Activated naive CD4-positive, alpha-beta T cell treated with anti-CD3 and anti-CD28 coated beads, Interleukin-2, amount 50 U/mL, for 16 hours (primary cell): ENCODE measurements around the gene TRIM29.

Experiments used
- DNase-seq: peaks from one replicate; pipeline ENCODE4 v3.0.0-alpha.2; 2020

The TRIM29 gene

DNA sequence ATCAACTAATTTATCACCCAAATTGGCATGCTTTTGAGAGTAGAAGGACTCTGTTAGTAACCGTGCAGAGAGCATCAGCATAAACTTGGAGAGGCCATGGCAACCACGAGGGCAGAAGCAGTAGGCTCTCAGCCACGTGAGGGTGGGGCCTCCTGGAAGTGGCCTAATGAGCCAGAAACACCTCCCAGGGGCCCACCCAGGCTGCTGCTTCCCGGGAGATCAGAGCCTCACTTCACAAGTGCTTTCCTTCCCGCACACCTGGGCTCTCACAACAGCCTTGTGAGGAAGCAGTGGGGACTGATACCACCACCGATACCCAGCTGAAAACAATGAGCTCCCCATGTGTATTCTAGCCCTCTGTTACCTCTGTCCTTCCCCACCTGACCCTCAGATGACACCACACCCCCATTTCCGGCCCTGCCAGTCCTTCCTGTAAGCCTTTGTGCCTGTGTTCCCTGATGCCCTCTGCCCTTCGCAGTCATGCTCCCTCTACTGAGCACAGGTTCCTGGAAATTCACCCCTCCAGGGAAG lies 17.0 kb downstream of the TRIM29 start:
- DNase-seq = no peak

DNA sequence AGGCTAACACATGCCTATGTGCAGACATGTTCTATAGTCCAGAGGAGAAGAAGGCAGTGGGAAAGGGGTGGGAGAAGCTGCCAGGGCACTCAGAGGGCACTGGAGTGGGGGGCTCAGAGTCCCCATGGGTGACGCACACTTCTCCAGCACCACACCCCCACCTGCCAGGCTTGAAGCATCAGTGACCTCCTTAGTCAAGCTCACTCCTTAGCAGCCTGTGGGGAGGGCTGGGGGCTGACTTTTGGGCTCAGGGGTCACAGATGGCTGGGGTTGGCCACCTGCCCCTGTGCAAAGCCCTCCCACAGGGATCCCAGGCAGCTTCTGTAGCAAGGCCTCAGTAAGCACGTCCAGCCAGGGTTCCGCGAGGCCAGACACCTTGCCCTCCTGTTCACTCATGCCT lies 18.8 kb downstream of the TRIM29 start:
- no peak for DNase-seq

DNA sequence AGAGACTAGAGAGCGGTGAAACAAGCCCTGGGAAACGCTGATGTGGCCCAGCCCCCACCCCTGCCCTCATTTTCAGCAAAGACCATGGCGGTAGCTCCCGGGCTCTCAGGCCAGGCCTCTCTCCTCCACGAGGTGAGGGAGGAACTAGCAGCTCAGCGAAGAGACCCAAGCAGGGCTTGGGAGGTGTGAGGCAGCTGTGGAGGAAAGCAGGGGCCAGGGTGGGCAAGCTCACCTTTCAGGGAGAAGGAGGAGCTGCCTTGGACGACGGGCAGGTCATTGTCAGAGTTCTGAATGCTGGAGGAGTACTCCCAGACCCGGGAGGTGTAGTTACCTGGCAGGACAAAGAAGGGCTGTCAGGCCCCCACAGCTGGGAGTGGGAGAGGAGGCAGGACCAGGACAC lies 19.9 kb downstream of the TRIM29 start:
- DNase-seq = no peak

DNA sequence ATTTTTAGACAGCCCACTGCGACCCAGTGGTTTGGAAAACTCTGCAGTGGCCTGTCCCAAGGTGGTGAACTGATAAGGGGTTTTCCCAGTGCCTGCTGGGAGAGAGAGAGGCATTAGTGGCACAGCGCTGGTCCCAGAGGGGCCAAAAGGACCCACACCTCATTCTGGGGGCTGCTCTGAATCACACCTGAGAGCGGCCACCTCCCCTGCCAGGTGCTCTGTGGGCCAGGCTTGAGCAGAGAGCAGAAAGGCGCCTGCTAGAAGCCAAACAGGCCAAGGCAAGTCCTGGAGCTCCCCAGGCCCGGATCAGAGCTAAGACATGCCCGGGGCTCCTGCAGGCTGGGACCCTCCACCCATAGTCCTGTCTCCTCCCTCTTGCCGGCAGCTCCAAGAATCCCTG lies 20.9 kb downstream of the TRIM29 start:
- DNase-seq = no peak

DNA sequence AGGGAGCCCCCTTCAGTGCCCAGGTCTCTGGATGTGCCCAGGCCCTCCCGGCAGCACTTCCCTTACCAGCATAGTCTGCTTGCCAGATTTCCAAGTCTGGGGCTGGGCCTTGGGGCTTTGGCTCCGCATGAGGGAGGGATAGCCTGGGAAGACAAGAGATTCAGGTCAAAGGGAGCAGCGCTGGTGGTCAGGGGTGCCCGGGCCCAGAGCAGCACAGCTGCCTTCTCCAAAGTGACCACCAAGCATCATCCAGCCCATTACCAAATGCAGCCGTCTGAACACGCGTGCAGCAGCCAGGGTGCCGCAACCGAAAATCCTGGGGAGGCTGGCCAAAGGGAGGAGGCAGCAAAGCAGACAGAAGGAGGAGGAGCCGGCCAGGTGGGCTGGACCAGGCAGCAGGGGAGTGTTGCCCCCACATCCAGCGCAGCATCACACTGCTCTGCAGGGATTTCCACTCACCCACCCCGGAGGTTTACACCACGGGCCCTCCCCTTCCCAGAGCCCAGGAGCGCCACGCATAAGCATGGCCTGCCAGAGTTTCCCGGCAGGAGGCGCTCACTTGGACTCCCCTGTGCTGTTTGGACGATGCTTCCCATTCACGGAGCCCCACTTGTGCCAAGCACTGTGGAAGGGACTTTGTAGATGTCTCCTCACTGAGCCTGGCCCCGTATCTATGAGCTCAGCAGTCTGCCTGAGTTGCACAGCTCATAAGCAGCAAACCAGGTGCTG lies 22.5 kb downstream of the TRIM29 start:
- no peak for DNase-seq

DNA sequence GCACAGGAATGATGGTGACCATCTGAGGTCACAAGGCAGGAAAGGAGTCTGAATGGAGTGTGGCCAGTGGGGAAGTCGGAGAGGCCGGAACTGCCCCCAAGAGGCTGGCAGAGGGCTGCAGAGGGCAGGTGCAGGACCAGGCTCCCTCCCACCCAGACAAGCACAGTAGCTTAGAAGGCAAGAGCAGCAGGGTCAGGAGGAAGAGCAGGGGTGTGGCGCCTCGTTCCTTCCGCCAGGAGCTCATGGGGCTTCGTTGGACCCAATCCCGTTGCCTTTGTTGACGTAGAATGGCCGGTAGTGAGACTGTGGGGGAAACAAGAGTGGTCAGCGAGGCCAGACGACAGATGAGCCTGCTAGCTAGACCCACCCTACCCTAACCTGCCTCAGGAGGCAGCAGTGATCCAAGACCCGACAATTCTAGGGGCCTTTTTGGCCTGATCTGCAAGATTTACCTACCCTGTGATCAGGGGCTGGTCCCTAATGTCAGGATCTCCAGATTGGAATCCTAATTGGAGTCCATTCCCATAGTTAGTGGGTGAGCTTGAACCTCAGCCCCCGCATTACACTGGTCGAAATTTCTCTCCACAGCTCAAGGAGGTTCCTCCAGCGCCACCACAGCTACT lies 25.6 kb downstream of the TRIM29 start:
- no peak for DNase-seq

DNA sequence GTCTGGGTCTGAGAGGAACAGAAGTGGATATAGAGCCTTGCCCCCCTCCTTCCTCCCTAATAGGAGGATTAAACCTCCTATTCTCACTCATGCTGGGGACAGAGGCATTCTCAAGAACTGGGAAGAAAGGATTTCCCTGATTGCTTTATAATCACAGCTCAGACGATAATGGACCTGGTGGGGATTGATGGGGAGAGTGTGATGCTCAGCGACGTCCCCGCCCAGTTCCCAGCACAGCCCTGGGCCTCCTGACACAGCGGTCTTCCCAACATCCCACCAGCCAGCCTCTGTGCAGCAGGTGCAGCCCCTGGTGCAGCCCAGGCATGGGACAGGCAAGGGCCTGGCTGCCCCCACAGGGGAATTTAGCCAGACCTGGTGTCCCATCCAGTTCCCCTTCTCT lies 28.4 kb downstream of the TRIM29 start:
- no peak for DNase-seq

DNA sequence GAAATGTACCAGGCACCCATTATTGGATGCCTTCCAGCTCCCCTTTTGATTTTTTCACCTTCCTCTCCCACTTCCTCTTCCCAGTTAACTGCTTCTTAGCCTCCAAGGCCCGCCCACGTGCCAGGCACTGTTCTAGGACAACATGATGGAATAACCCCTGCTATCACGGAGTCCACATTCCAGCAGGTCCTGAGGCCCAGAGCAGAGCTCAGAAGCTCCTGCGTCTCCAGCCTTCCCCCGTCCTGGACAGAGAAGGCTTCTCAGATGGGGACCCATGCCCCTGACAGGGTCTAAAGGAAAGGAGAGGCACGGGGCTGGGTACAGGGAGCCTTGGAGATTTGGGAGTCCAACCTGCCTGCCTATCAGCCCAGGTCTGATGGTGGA lies 29.1 kb downstream of the TRIM29 start:
- no peak for DNase-seq

DNA sequence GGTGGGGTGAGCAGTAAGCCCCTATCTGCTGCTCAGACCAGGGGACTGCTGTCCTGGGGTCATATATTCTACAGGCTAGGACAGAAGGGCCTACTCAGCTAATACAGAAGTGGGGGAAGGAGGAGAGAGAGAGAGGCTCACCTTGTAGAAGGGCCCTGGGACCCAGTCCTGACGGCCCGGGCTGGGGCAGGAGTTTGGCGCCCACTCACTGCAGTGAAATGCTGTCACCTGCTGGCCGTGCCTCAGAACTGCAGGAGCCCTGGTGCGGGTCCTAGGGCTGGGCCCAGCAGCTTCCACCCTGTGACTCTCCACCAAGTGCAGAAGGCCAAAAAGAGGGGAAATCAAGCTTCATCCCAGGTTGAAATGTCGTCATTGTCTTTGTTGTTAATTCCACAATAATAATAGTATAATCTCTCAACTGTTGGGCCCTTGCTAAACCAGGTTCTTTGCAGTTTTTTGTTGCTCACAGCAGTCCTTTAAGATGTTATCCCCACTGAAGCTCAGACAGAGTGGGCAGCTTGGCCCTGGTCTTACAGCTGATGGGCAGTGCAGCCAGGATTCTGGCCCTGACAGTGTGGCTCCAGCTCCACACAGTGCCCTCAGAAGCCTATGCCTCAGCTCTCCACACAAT lies 29.6 kb downstream of the TRIM29 start:
- peak; percentile 63 for DNase-seq

DNA sequence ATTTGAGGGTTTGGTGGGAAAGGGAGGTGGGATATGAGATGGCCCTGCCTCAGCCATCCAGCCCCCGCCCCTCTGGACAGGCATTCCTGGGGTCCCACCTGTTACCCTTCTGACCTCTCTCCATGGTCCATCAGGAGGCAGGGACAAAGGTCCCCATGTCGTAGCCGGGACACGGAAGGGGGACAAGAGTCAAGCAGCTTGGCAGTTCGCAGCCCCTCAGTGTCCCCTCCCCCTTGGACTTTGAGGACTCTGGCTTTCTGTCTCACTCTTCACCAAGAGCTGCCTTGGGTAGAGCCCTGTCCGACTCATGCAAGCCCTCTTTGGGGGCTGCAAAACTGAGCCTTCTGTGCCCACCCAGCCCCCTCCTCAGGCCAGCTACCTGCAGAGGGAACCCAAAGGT lies 30.2 kb downstream of the TRIM29 start:
- DNase-seq = no peak

DNA sequence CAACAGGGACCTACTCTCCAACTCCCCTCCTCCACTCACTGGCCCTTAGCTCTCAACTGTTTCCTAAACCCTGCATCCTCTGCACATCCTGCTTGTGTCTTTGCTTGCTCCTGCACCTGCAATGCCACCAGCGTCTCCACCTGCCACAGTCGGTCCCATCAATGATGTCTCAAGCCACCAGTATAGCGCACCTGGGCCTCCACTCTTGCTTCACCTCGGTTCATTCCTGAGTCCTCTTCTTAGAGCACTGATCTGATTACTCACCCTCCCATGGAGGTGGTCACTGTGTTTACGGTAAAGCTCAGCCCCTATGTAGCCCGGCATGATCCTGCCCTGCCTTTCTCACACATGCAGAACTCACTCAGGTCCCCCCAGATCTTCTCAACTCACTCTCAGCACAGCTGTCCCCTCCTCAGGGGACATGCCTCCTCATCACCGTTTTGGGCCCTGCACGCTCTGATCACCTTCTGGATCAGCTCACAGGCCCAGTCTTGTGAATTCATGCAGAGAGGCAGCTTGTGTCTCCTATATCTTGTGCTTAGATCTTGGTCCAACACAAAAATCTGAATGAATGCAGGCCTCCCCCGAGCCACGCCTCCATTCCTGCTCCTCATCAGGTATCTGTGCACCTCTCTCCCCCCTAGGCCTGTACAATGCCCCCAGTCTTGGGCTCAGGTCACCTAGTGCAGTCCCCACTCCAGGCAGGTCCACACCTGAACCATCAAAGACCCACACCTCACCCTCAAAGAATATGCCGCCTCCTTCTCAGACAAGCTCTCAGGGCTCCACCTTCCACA lies 31.4 kb downstream of the TRIM29 start:
- DNase-seq = no peak

DNA sequence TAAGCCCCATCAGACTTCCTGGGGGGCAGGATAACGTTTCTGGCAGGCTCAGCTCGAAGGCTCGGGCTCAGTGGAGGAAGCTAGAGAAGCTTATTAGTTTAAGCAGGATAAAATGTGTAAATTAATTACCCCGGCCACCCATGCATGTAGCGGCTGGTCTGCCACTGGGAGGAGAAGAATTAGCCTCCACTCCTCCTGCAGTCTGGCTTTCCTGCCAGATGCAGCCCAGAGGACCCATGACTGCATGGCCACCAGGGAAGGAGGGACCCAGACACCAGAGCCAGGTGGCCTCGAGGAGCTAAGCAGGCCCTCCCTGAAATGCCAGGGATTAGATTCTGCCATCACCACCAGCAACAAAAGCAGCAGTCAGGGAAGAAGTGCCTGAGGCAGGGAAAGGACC lies 32.3 kb downstream of the TRIM29 start:
- DNase-seq = no peak

DNA sequence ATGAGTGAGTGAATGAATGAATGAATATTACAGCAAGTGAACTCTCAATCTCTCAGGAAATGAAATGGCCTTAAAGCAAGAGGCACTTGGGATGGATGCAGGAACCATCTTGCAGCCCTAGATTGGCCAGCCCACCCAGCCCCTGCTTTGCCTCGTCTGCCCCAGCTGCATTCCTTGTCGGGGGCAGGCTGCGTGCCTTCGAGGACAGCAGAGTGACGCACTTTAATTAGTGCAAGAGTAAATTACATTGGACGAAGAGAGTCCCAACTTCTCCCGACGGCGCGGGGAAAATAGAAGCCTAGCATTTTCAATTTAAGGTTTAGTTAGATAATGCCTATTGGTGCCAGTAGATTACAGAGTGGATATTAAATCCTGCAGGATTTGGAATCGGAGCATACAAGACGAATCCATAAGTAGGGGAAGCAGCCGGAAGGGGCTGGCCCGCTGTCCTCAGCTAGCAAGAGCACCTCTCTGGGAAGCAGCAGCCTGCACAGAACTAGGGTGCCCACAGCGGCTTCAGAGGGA lies 33.8 kb downstream of the TRIM29 start:
- DNase-seq = no peak

DNA sequence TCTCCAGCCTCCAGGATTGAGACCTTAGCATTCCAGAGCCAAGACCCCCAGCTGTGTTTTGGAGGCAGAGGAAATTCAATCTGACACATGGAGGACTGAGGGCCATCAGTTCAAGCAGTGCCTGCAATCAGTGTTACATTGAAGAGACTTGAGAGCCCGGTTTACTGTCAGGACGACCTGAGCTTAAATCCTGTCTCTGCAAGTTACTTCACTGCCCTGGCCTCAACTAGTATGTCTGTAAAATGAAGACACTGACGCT lies 35.1 kb downstream of the TRIM29 start:
- DNase-seq = no peak

DNA sequence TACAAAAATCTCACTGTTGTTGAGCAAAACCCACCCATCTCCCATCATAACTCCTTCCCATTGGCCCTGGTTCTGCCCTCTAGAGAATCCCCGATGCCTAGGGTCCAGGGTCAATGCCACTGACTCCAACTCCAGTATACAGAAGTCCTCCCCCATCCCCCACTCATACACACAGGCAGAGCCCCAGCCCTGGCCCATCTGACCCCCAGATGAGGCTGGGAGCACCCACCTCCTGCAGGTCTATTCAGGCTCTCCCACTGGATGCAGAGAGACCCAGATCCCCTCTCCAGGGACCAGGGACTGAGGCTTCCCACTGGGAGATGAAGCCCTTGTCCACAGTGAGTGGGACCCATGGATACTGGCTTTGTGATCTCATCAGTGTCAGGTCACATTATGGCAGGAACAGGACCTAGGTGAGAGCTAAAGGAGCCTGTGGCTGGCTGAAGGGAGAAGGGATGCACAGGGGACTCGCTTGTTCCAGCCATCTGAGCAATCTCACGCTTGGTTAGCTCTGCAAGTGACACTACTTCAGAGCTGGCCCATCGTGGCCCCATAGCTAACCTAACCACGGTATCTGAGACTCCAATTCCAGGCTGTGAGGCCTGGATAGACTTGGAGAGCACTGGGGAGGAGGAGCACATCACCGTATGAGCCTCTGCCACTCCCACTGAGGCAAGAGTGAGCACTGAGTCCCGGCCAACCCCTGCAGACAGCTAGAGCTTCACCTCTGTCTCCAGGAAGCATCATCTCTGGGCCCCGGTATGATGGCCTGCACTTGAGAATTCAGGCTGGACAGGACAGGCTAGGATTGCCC lies 35.7 kb downstream of the TRIM29 start:
- no peak for DNase-seq

DNA sequence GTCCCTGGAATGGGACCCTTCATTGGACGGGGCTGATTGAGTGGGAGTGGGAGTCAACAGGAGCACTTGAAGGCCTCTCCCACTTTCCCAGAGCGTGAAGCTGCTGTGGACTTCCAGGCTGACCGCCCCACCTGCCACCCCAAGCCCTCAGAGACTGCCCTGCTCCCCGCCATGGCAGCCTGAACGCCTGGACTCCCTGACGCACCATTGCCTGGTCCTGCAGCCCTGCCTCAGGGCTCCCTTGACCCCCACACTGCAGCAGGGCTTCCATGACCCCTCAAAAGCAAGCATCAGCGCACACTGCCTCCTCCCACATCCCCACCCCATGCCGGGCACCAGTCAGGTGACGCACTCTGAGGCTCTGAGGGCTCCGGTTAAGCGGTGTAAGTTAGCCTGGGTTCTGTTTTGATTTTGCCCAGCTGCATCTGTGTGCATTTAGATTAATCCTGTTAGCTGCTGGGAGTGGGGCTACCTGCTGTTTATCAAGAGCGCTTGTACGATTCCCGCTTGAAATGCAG lies 39.4 kb downstream of the TRIM29 start:
- no peak for DNase-seq

DNA sequence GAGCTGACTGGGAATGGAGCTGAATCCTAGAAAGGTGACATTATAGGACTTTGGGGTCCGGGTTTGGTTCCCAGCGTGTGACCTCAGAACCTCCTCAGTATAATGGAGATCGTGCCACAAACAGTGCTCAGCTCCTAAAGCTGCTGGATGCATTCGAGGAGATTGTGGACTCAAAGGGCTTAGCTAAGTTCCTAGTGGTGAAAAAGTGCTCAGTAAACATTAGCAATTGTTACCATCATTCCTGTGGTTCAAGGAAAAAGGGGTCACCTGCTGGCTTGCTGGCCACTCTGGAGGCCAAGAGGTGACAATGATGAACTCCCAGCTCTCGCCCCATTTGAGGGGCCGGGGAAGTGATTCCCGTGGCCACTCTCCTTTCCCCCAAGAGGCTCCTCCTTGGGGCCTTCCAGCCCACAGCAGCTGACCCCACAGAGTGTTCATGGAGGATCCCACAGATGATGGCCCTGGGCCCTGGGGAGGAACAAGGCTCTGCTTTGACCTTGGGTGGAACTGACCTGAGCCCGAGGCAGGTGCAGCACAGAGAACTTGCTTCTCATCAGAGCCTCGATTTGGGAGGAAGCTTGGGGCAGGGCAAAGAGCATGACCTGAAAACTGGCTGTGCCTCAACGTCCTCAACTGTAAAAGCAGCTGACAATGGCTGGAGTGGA lies 40.1 kb downstream of the TRIM29 start:
- no peak for DNase-seq

DNA sequence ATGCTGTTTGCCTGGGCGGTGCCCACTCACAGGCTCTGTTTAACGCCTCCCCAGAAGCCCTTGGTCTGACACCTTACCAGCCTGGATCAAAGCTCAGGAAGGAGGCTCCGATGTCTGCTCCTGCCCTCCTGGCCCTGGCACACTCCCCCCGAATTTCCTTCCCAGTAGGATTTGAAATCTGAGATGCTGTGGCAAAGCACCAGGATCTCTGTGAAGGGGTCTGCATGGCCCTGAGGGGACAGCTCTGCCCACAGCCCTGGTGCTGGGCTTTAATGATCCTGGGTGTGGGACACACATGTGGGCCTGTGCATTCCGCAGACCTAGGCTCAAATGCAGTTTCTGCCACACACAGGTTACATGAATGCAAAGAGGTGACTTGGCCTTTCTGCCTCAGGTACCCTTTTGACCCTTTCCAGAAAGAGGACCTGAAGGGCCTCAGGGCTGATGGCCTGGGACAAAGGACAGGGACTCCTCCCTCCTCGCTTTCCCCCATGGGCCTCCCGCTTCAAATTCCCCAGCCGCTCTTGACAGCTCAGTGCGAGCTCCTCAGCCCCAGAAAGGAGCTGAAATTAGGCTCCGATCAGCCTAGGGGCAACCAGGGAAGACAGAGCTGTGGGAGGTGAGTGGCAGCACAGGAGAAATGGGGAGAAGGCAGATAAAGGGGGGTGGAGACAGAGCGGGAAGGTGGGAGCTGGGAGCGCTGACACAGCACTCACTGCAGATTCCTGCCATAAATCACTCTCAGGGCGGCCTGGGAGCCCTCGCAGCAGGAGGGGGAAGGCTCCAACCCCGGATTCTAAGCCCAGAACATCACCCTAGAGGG lies 41.3 kb downstream of the TRIM29 start:
- DNase-seq = no peak

DNA sequence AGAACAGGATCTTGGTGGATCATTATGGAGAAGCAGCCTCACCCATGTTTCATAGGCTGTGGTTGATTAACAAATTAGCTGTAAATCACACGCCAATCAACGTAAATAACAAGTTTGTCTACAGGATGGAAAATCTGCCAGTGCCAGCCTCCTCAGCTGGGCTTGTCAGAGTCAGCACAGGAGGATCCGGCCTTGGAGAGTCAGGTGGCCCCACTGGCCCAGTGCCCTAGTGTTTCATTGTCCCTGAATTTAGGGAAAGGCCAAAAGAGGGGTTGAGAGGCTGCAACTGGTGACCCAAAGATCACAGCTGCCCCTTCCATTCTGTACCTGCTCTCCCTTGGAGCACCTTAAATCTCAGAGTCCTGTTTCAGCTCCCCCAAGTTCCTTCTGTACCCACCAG lies 42.4 kb downstream of the TRIM29 start:
- DNase-seq = no peak

DNA sequence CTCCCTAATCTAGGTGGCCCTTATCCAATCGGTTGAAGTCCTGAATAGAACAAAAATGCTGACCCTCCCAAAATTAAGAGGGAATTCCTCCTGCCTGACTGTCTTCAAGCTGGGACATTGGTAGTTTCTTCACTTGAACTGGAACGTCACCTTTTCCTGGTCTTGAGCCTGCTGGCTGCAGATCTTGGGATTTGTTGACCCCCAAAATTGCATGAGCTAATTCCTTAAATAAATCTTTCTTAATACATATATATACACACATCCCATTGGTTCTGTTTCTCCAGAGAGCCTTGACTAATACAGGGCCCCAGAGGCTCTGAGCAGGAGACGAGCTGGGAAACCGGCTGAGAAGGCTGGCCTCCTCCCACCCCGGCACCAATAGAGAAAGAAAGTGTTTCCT lies 46.2 kb downstream of the TRIM29 start:
- DNase-seq = no peak

DNA sequence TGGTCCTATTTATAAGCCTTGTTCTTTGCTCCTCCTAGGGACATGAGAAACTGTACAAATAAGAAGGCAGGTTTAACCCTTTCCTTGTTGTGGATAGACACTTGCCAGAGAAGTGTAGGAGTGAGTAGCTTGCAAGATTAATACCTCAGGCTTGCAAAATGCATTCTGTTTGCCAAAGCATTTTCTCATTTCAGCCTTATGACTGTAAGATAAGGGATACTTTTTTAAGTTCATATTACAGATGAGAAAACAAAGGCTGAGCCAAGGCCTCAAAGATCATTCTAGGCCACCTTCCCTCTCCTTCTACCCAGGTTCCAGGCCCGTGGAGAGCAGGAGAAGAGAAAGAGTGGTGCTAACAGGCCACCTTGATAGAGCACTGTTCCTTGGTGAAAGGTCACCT lies 46.8 kb downstream of the TRIM29 start:
- DNase-seq = no peak
